Measurements from ENCODE around the gene SUMO4. TPM values are rescaled to one million over a fixed set of nuclear protein-coding genes. Genes with fewer than 3 reads are reported as not detected.

SUMO4 gene
- total RNA-seq, 1 experiment from 2014 or later, result 2.8 TPM

DNA sequence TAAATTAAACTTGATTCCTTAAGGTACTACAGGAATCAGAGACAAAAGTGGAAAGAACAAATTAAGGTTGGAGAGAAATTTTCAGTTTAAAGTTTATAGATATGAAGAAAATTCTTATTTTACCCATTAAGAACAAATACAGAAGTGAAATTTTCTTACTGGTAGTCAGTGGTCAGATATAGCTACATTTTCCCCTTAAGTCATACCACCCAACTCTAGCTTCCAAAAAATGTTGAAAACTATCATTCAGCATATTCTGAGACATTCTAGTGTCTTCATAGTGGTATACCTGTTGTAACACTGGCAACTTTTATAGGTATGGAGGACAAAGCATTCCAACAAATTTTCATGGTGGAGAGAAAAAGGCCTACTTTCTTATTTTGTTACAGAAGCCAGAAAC is 15.6 kb upstream of the SUMO4 start:
- no peak for DNase-seq (ENCODE audit: low spot score)
- ChIA-PET POLR2A (ENCODE audit: low non-redundant PET) (no interaction called here), CTCF (no interaction called here)
- intact Hi-C loops (cut with micrococcal nuclease; ENCODE audit: unreplicated experiment), result no loop called here
- no peak for TF ChIP-seq CTCF (conservative IDR thresholded peaks at IDR 0.05; ENCODE audit: low read depth, low read length)
- TF ChIP-seq EZH2 (IDR thresholded peaks at IDR 0.05; ENCODE audit: borderline replicate concordance, low read depth, low read length, poor library complexity, severe bottlenecking), result no peak
- Histone ChIP-seq H3K36me3 (ENCODE audit: insufficient read depth, low read length, poor library complexity, severe bottlenecking) (peaks cover 12% of the 10 kb centered on the region), H3K27ac (ENCODE audit: low read depth, low read length, poor library complexity, severe bottlenecking) (no peak overlapping the region), H3K4me3 (ENCODE audit: low read depth, low read length, poor library complexity, severe bottlenecking) (no peak overlapping the region), H3K9me3 (ENCODE audit: low read depth, low read length, poor library complexity, severe bottlenecking) (peaks cover 13% of the 10 kb centered on the region), H3K27me3 (replicated peaks; ENCODE audit: insufficient read depth, low read depth, low read length, poor library complexity) (no peaks in the 10 kb centered on the region), H3K4me1 (ENCODE audit: insufficient read depth, low read length, poor library complexity, severe bottlenecking) (no peaks in the 10 kb centered on the region)
- no TSS peak for BruUV-seq (replicated peaks)

GRCh38 chr6:149385998-149386646 is 13.9 kb upstream of the SUMO4 start:
- DNase-seq (ENCODE audit: low spot score), result peak; percentile 14
- CTCF ChIA-PET, result no interaction called here
- no peaks in the 10 kb centered on the region for H3K27me3 ChIP-seq (replicated peaks; ENCODE audit: insufficient read depth, low read depth, low read length, poor library complexity)
- POLR2A ChIA-PET (ENCODE audit: low non-redundant PET), result no interaction called here
- BruUV-seq (replicated peaks), result no TSS peak
- no peak overlapping the region for H3K27ac ChIP-seq (ENCODE audit: low read depth, low read length, poor library complexity, severe bottlenecking)
- H3K4me1 ChIP-seq (ENCODE audit: insufficient read depth, low read length, poor library complexity, severe bottlenecking), result no peaks in the 10 kb centered on the region
- TF ChIP-seq EZH2 (IDR thresholded peaks at IDR 0.05; ENCODE audit: borderline replicate concordance, low read depth, low read length, poor library complexity, severe bottlenecking) (no peak), CTCF (conservative IDR thresholded peaks at IDR 0.05; ENCODE audit: low read depth, low read length) (no peak)
- intact Hi-C loops (cut with micrococcal nuclease; ENCODE audit: unreplicated experiment), result no loop called here
- H3K9me3 ChIP-seq (ENCODE audit: low read depth, low read length, poor library complexity, severe bottlenecking), result peaks cover 13% of the 10 kb centered on the region
- H3K36me3 ChIP-seq (ENCODE audit: insufficient read depth, low read length, poor library complexity, severe bottlenecking), result peaks cover 12% of the 10 kb centered on the region
- H3K4me3 ChIP-seq (ENCODE audit: low read depth, low read length, poor library complexity, severe bottlenecking), result no peak overlapping the region

DNA sequence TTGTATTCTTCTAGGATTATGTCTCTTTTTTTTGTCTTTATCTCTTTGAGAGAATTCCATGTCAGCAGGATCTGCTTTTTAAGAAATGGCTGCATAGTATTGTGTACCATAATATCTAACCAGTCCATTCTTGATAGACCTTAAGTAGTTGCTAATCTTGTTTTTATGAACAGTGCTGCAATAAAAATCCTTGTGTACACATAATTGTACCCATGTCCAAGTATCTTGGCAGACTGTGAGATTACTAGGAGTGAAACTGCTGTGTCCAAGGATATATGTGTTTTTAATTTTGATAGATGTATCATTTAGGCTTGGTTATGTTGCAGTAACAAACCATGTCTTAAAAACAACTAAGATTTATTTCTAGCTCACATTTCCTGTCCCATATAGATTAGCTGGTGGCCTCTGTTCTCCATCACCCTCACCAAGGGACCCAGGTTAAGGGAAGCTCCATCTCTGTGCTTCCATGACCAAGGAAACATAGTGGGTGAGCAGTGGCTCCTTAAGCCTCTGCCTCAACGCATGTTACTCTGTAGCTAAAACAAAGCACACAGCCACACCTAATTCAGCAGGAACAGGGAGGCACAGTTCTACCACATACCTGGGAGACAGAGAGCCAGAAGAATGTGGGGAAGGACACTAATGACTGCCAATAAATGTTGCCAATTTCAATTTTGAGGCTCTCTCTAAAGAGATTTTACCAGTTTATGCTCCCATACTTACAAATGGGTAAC is 12.1 kb upstream of the SUMO4 start:
- POLR2A ChIA-PET (ENCODE audit: low non-redundant PET), result no interaction called here
- DNase-seq (ENCODE audit: low spot score), result no peak
- intact Hi-C loops (cut with micrococcal nuclease; ENCODE audit: unreplicated experiment), result no loop called here
- H3K27me3 ChIP-seq (replicated peaks; ENCODE audit: insufficient read depth, low read depth, low read length, poor library complexity), result no peaks in the 10 kb centered on the region
- peaks cover 6% of the 10 kb centered on the region for H3K36me3 ChIP-seq (ENCODE audit: insufficient read depth, low read length, poor library complexity, severe bottlenecking)
- H3K4me3 ChIP-seq (ENCODE audit: low read depth, low read length, poor library complexity, severe bottlenecking), result no peak overlapping the region
- peaks cover 13% of the 10 kb centered on the region for H3K9me3 ChIP-seq (ENCODE audit: low read depth, low read length, poor library complexity, severe bottlenecking)
- CTCF ChIA-PET, result interaction anchor here (0.5 kb wide), 1 partner anchor 727 kb away, joined by 3 read pairs; no protein-coding TSS in a partner anchor
- H3K4me1 ChIP-seq (ENCODE audit: insufficient read depth, low read length, poor library complexity, severe bottlenecking), result no peaks in the 10 kb centered on the region
- no TSS peak for BruUV-seq (replicated peaks)
- TF ChIP-seq CTCF (conservative IDR thresholded peaks at IDR 0.05; ENCODE audit: low read depth, low read length) (no peak), EZH2 (IDR thresholded peaks at IDR 0.05; ENCODE audit: borderline replicate concordance, low read depth, low read length, poor library complexity, severe bottlenecking) (no peak)
- no peak overlapping the region for H3K27ac ChIP-seq (ENCODE audit: low read depth, low read length, poor library complexity, severe bottlenecking)

All from A673 (cell line).